ENCODE measurements around the gene MYO1G. TPM values are rescaled to one million over a fixed set of nuclear protein-coding genes. Genes with fewer than 3 reads are reported as not detected.

The MYO1G gene
- polyA plus RNA-seq, 3 donors: 0.47 to 0.83 (median 0.70) TPM

- peak in 5 of 11 donors; percentile 23 to 37 (median 29) for DNase-seq (ENCODE audit: extremely low read depth in 1 of 11, low read depth in 9 of 11, low spot score in 4 of 11)
Measured at GRCh38 chr7:44912775-44913347, 66.0 kb downstream of the MYO1G start.

Other genes with a start within 250 kb of the MYO1G start
- 100 to 1,000 TPM in 1 of 3 donors, 10 to 100 TPM in 2; 53.9 to 109 (median 72.0) TPM for gene ZMIZ2, start 230.2 kb downstream of the MYO1G start, polyA plus RNA-seq (ENCODE audit: insufficient read length in 3 of 3)
- 1,000 to 10,000 TPM; 1,113 to 1,381 (median 1,260) TPM for gene PPIA, start 182.3 kb downstream of the MYO1G start, polyA plus RNA-seq (ENCODE audit: insufficient read length in 3 of 3)
- 100 to 1,000 TPM; 221 to 277 (median 254) TPM for gene H2AZ2, start 130.9 kb downstream of the MYO1G start, polyA plus RNA-seq (ENCODE audit: insufficient read length in 3 of 3)
- 10 to 100 TPM; 33.5 to 41.2 (median 34.9) TPM for gene PURB, start 93.5 kb downstream of the MYO1G start, polyA plus RNA-seq (ENCODE audit: insufficient read length in 3 of 3)
- 10 to 100 TPM; 23.8 to 32.9 (median 26.1) TPM for gene CCM2, start 21.2 kb upstream of the MYO1G start, polyA plus RNA-seq (ENCODE audit: insufficient read length in 3 of 3)
- 10 to 100 TPM in 1 of 3 donors, 1 to 10 TPM in 2; 9.3 to 10.7 (median 9.4) TPM for gene NACAD, start 110.0 kb upstream of the MYO1G start, polyA plus RNA-seq (ENCODE audit: insufficient read length in 3 of 3)
- gene TBRG4, start 132.7 kb upstream of the MYO1G start, polyA plus RNA-seq (ENCODE audit: insufficient read length in 3 of 3): 10 to 100 TPM; 53.6 to 63.4 (median 57.5) TPM
- gene RAMP3, start 178.8 kb upstream of the MYO1G start, polyA plus RNA-seq (ENCODE audit: insufficient read length in 3 of 3): 10 to 100 TPM in 1 of 3 donors, 1 to 10 TPM in 2; 7.8 to 10.6 (median 9.5) TPM

Data from renal cortex interstitium (tissue), 11 donors.